C1 segment of cervical spinal cord (tissue), 14 donors: ENCODE measurements around the gene PKN2.

ENCODE experiments used
- DNase-seq, 14 donors: peaks; one replicate each; lab custom pipeline; 2025; lab: John Stamatoyannopoulos, UW

The PKN2 gene

GRCh38 chr1:88731475-88732269, 47.6 kb downstream of the PKN2 start:
- DNase-seq: peak in 1 of 14 donors; percentile 63

GRCh38 chr1:88735382-88735781, 51.3 kb downstream of the PKN2 start:
- no peak for DNase-seq

GRCh38 chr1:88735909-88736308, 51.8 kb downstream of the PKN2 start:
- DNase-seq: no peak

GRCh38 chr1:88736633-88737248, 52.7 kb downstream of the PKN2 start:
- DNase-seq: no peak

GRCh38 chr1:88737338-88737927, 53.4 kb downstream of the PKN2 start:
- DNase-seq: no peak

- DNase-seq: no peak
Measured at GRCh38 chr1:88740784-88741183, 56.7 kb downstream of the PKN2 start.

- no peak for DNase-seq
Measured at GRCh38 chr1:88741413-88741812, 57.3 kb downstream of the PKN2 start.

- no peak for DNase-seq
Measured at GRCh38 chr1:88742531-88742930, 58.5 kb downstream of the PKN2 start.

- DNase-seq: no peak
Measured at GRCh38 chr1:88744142-88744541, 60.1 kb downstream of the PKN2 start.

GRCh38 chr1:88746916-88747315, 62.8 kb downstream of the PKN2 start:
- no peak for DNase-seq

- no peak for DNase-seq
Measured at GRCh38 chr1:88751714-88752113, 67.6 kb downstream of the PKN2 start.

- DNase-seq: no peak
Measured at GRCh38 chr1:88753506-88753905, 69.4 kb downstream of the PKN2 start.

GRCh38 chr1:88763649-88764406, 79.8 kb downstream of the PKN2 start:
- DNase-seq: no peak

- DNase-seq: no peak
Measured at GRCh38 chr1:88768187-88768586, 84.1 kb downstream of the PKN2 start.

- no peak for DNase-seq
Measured at GRCh38 chr1:88768816-88769215, 84.7 kb downstream of the PKN2 start.

- DNase-seq: no peak
Measured at GRCh38 chr1:88773540-88774150, 89.6 kb downstream of the PKN2 start.

GRCh38 chr1:88774151-88774556, 90.1 kb downstream of the PKN2 start:
- no peak for DNase-seq

GRCh38 chr1:88777604-88778149, 93.6 kb downstream of the PKN2 start:
- no peak for DNase-seq

GRCh38 chr1:88779880-88780279, 95.8 kb downstream of the PKN2 start:
- DNase-seq: no peak

GRCh38 chr1:88780485-88780884, 96.4 kb downstream of the PKN2 start:
- no peak for DNase-seq

GRCh38 chr1:88783145-88783544, 99.1 kb downstream of the PKN2 start:
- no peak for DNase-seq
